NCI-H1436 (cell line): ENCODE measurements around the gene MARVELD3.
"Not testable (repeated sequence)": the region's sequence is repeated elsewhere in the genome, so short reads cannot be mapped to it uniquely, and the experiment has no call there.

Source experiments
- DNase-seq: peaks from one replicate; lab custom pipeline; 2025; lab: John Stamatoyannopoulos, UW

Gene MARVELD3, protein sequence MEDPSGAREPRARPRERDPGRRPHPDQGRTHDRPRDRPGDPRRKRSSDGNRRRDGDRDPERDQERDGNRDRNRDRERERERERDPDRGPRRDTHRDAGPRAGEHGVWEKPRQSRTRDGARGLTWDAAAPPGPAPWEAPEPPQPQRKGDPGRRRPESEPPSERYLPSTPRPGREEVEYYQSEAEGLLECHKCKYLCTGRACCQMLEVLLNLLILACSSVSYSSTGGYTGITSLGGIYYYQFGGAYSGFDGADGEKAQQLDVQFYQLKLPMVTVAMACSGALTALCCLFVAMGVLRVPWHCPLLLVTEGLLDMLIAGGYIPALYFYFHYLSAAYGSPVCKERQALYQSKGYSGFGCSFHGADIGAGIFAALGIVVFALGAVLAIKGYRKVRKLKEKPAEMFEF

DNA sequence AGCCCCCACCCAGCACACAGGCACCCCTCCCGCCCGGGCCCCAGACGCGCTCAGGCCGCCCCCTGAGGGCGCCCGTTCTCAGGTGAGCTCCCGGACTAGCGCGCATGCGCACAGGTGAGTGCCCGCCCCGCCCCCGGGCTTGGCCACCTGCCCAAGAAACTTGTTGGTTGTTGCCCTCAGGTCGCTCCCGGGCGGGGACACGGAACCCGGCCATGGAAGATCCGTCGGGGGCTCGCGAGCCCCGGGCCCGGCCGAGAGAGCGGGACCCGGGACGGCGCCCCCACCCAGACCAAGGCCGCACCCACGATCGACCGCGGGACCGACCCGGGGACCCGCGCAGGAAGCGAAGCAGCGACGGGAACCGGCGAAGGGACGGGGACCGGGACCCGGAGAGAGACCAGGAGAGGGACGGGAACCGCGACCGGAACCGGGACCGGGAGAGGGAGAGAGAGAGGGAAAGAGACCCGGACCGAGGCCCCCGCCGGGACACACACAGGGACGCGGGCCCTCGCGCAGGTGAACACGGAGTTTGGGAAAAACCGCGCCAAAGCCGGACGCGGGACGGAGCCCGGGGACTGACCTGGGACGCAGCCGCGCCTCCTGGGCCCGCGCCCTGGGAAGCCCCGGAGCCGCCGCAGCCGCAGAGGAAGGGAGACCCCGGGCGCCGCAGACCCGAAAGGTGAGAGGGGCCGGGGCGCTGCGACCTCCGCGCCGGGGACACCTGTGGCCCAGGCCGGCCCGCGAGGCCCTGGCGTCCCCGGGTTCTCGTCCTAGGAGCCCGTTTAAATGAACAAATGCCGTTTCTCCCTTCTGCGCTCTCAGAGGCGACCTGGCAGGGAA is at the start of gene MARVELD3:
Gene MARVELD3 (plus strand): TSS at position 167 of the 840 bp plus-strand sequence. CDS start 46 bp downstream, at position 213.
- peak; percentile 67 for DNase-seq

DNA sequence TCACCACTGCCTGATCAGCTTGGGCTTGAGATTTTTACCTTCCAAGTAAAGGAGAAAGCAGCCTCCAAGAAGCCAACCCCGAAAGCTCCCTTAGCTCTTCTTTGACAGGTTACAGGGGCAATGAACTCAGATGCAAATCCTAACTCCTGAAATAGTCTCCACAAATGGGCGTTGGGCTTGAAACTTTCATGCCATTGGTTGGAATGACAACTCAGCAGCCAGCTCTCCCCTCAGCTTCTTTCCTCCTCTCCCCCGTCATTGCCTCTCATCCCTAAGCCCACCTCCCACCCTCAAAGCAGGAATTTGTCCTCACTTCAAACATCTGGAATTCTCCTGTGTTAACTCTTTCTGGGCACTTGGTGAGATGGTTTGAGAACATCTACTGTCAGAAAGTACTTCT is 49.0 kb upstream of the MARVELD3 start, which contains the start of gene TAT:
Gene TAT (minus strand): TSS at position 122 of the 400 bp plus-strand sequence. CDS start 677 bp downstream, outside the sequence.
- no peak for DNase-seq

- not testable (repeated sequence) for DNase-seq
Observed at GRCh38 chr16:71582553-71582848, 43.5 kb upstream of the MARVELD3 start.

- no peak for DNase-seq
Observed at GRCh38 chr16:71584543-71585317, 41.3 kb upstream of the MARVELD3 start.

- no peak for DNase-seq
Observed at GRCh38 chr16:71585318-71585703, 40.7 kb upstream of the MARVELD3 start.

DNA sequence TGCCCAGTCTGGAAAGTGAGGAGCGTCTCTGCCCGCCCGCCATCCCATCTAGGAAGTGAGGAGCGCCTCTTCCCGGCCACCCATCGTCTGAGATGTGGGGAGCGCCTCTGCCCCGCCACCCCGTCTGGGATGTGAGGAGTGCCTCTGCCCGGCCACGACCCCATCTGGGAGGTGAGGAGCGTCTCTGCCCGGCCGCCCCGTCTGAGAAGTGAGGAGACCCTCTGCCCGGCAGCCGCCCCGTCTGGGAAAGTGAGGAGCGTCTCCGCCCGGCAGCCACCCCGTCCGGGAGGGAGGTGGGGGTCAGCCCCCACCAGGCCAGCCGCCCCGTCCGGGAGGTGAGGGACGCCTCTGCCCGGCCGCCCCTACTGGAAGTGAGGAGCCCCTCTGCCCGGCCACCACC is 36.6 kb upstream of the MARVELD3 start:
- not testable (repeated sequence) for DNase-seq

GRCh38 chr16:71590071-71590470 is 35.9 kb upstream of the MARVELD3 start:
- DNase-seq = not testable (repeated sequence)

DNA sequence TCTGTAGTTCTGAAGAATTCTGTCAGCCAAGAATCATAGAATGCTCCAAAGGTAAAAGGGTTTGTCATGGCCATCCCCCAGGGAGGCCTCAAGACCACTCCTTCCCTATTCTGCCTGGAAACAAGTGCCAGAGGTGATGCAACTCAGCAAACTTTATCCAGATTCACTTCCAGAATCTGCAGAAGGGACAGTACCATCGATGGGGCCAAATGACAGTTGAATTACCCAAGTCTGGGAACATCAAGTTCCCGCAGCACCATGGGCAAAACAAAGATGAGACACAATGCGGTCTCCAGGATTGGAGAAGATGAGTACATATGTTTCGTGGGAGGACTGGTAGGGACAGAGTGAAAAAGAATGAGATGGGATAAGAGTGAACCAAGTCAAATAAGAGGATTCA is 35.4 kb upstream of the MARVELD3 start:
- no peak for DNase-seq

DNA sequence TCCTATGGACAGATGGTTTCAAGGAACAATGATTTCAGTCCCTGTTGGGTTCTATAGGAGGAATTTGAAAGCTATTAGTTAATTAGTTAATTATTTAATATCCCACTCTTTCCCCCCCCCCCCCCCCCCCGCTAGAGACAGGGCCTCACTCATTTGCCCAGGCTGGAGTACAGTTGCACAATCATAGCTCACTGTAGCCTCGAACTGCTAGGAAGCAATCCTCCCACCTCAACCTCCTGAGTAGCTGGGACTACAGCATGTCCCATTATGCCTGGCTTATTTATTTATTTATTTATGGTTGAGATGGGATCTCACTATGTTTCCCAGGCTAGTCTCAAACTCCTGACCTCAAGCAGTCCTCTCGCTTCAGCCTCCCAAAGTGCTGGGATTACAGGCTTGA is 34.1 kb upstream of the MARVELD3 start:
- no peak for DNase-seq

DNA sequence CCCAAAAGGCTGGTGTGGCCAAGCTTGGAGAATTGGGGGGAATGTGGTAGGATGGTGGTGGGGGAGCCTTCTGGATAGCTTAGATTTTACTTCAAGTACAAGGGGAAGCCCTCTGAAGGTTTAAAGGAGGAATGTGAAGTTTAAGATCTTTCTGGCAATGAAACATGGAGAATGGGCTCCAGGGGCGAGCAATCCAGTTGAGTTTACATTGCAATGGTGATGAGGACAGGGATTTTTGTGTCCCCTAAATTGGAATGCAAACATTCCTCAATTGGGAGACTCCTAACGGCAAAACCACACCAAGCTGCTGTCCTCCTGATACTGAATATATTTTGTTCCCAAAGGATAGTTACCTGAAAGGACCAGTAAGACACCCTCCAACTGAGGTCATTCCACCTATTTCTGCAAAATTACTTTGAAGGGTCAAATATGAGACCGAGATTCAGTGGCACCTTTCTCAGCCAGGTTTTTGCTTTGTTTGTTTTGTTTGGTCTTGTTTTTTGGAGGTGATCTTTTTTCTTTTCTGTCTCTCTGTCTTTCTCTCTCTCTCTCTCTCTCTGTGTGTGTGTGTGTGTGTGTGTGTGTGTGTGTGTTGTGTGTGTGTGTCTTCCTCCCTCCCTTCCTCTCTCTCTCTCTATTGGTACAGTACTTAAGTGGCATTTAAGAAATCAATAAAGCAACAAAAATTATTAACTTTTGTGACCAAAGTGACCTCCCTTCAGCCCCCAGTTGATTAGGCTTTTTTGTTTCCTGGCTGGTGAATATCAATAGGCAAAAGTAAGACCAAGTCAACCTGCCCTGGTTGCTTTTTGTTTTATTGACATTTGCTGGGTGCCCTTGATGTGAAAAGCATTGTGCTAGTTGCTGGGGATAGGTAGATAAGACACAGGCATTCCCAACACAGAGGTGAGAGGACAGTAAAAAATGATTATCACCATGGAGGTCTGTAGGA is 32.7 kb upstream of the MARVELD3 start:
- DNase-seq = no peak

DNA sequence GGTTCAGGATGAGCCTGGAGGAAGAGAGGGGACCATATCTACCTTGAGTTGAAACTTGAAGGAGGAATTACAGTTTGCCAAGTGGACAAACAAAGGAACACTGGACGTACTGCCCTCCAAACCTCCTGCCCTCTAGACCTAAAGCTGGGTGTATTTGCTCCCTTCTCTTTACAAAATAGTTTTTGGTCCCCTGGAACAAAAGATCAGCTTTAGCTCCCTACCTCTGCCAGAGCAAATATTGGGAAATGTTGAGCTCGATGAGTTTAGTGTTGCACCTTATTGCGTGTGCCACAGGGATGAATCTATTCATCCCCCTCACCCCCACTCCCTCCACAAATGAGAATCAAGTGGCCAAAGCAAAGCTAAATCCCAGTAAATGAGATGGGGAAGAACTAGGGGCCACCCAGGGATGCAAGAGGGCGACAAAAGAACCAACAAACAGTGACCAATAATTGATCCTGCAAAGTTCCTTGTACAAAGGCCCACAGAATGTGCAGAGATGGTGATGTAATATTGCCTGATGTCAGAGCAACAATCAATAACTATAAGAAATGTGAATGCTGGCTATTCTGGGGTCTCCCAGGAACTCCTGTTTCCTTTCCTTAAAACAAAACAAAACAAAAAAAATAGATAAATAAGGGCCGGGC is 31.9 kb upstream of the MARVELD3 start:
- no peak for DNase-seq

DNA sequence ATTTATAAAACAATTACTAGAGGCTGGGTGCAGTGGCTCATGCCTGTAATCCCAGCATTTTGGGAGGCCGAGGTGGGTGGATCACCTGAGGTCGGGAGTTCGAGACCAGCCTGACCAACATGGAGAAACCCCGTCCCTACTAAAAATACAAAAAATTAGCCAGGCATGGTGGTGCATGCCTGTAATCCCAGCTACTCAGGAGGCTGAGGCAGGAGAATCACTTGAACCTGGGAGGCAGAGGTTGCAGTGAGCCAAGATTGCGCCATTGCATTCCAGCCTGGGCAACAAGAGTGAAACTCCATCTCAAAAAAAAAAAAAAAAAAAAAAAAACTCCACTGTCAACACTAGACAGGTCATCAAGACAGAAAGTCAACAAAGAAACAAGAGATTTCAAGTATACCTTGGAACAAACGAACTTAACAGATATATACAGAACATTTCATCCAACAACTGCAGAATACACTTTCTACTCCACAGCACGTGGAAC is 30.6 kb upstream of the MARVELD3 start:
- not testable (repeated sequence) for DNase-seq

GRCh38 chr16:71598426-71598825 is 27.6 kb upstream of the MARVELD3 start:
- not testable (repeated sequence) for DNase-seq

DNA sequence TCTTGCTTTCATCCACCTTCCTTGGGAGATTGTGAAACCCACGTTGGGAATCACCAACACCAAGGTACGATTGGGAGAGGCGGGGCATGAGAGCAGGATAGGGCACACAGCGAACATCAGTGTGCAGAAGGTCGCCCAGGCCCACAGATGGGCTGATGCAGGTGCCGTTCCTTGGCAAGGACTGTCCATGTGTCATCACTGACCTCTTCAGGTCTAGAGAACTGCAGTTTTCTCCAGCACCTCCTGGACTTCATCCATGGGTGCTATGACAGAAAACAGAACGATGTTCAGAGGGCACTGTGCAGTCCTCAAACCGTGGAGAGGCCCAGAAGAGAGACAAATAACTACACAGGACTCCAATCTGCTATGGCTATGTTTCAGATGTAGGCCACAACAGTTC is 25.2 kb upstream of the MARVELD3 start:
- DNase-seq = no peak

DNA sequence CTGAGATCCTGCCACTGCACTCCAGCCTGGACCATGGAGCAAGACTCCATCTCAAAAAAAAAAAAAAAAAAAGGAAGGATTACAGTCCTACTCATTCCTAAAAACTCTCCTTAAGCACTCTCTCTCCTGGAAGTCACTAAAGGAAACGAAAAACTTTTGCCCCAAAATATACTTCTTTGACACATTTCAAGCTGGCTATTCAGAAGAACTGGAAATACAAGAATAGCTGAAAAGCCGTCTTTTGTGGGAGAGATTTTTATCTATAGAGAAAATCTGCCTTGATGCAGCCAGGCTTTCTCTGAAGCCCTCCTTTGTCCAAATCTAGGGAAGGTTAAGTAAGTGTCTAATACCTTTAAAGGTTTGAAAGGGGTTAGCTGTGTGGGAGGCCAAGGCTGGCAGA is 16.9 kb upstream of the MARVELD3 start:
- no peak for DNase-seq

DNA sequence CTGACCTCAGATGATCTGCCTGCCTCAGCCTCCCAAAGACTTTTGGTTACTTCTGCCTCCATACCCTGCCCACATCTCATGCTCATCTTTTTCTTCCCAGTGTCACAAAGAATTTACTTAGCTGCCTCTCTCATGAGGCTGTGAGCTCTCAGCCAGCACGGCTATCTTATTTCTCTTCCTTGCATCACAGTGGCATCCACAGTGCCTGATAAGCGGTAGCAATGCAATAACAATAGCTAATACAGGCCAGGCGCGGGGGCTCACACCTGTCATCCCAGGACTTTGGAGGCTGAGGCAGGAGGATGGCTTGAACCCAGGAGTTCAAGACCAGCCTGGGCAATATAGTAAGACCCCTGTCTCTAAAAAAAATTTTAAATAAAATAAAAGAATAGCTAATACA is 15.5 kb upstream of the MARVELD3 start:
- no peak for DNase-seq

GRCh38 chr16:71610936-71611871 is 14.8 kb upstream of the MARVELD3 start:
- DNase-seq = peak; percentile 73

DNA sequence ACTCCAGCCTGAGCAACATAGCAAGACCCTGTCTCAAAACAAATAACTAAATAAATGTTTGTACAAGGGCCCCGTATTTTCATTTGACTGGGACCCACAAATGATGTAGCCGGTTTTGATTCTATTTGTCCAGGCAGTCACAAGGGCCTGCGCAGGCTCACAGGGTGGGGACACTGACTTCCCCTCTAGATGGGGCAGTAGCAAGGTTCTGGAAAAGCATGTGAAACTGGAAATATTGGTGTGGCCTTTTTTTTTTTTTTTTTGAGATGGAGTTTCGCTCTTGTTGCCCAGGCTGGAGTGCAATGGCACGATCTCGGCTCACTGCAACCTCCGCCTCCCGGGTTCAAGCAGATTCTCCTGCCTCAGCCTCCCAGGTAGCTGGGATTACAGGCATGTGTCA is 11.0 kb upstream of the MARVELD3 start:
- not testable (repeated sequence) for DNase-seq

GRCh38 chr16:71618429-71618828 is 7.6 kb upstream of the MARVELD3 start:
- no peak for DNase-seq
